SU-DHL-6 (cell line): ENCODE measurements around the gene CLBA1.

Experiments used
- EZH2phosphoT487 ChIP-seq: fragments of 200-600 bp; sonication (generic), shearing (Covaris generic); conservative IDR thresholded peaks from 2 replicates; pipeline ENCODE4 v1.6.1; 2018; ENCODE audit warnings: mild to moderate bottlenecking, antibody characterized with exemption, low read length, moderate library complexity, mixed read lengths
- TF ChIP-seq, protein P1 (sequence below): fragments of 200-600 bp; sonication (generic); IDR thresholded peaks from one replicate; pipeline ENCODE4 v1.5.1; 2017; ENCODE audit warnings: antibody characterized with exemption, mild to moderate bottlenecking, low read length, moderate library complexity; ENCODE audit not compliant: insufficient read depth, poor library complexity, severe bottlenecking

DNA sequence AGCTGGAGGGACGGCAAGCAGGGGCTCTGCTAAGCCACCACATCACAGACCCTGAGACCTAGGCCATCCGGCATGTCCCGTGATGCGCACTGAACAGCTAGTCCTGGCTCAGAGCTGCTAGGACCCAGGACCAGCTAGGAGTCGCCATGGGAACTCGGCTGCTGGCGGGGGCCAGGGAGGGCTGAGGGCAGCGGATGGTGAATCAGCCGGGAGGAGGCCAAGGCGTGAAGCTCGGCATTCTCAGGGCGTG, 12.5 kb upstream of the CLBA1 start:
- TF ChIP-seq, protein P1, sequence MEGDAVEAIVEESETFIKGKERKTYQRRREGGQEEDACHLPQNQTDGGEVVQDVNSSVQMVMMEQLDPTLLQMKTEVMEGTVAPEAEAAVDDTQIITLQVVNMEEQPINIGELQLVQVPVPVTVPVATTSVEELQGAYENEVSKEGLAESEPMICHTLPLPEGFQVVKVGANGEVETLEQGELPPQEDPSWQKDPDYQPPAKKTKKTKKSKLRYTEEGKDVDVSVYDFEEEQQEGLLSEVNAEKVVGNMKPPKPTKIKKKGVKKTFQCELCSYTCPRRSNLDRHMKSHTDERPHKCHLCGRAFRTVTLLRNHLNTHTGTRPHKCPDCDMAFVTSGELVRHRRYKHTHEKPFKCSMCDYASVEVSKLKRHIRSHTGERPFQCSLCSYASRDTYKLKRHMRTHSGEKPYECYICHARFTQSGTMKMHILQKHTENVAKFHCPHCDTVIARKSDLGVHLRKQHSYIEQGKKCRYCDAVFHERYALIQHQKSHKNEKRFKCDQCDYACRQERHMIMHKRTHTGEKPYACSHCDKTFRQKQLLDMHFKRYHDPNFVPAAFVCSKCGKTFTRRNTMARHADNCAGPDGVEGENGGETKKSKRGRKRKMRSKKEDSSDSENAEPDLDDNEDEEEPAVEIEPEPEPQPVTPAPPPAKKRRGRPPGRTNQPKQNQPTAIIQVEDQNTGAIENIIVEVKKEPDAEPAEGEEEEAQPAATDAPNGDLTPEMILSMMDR = no peak
- TF ChIP-seq EZH2phosphoT487 = no peak
